AG09319 (cell line): ENCODE results near the gene C10orf120.

Experiments used
- DNase-seq: peaks from one replicate; pipeline ENCODE4 v3.0.0-alpha.2; 2010; ENCODE audit warnings: low read depth; ENCODE audit errors: extremely low read depth
- CTCF ChIP-seq: IDR thresholded peaks from 2 replicates; pipeline ENCODE4 v1.5.1; 2011; ENCODE audit warnings: low read depth, mild to moderate bottlenecking, inconsistent platforms, low read length, moderate library complexity

The C10orf120 gene

GRCh38 chr10:122663516-122664130 is 36.0 kb downstream of the C10orf120 start:
- no peak for TF ChIP-seq CTCF
- DNase-seq = no peak

GRCh38 chr10:122662231-122662630 is 37.4 kb downstream of the C10orf120 start:
- no peak for TF ChIP-seq CTCF
- DNase-seq = no peak

- no peak for DNase-seq
- TF ChIP-seq CTCF = no peak
Observed at GRCh38 chr10:122660696-122661095, 39.0 kb downstream of the C10orf120 start.

- DNase-seq = no peak
- TF ChIP-seq CTCF = no peak
Observed at GRCh38 chr10:122659651-122660050, 40.0 kb downstream of the C10orf120 start.

- TF ChIP-seq CTCF = no peak
- DNase-seq = no peak
Observed at GRCh38 chr10:122659126-122659525, 40.5 kb downstream of the C10orf120 start.

GRCh38 chr10:122658356-122659049 is 41.1 kb downstream of the C10orf120 start:
- DNase-seq = no peak
- TF ChIP-seq CTCF = no peak

- DNase-seq = no peak
- no peak for TF ChIP-seq CTCF
Observed at GRCh38 chr10:122657729-122658128, 41.9 kb downstream of the C10orf120 start.
